LNCAP (cell line): Measurements from ENCODE around the gene STAT5A.

Experiments
- TF ChIP-seq, protein P1 (sequence below): fragments of 450-650 bp; IDR thresholded peaks from 2 replicates; pipeline ENCODE4 v1.5.1; 2017; ENCODE audit warnings: mild to moderate bottlenecking

STAT5A gene

DNA sequence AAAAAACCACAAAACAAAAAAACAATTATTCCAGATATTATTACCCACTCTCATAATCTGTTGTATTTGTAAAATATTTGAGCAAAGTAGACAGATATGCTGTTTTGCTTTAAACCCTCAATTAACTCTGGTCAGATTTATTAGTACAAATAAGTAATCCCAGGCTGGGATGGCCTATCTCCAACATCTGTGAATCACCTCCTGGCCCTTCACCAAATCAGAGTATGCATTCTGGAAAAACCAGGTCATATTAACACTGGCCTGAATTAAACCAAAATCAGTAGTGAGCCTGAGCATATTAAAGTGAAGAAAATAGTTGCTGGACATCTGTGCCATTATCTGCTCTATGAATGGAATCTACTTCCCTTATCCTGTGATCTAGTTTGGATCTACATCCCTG lies 58.9 kb downstream of the STAT5A start:
- TF ChIP-seq, protein P1, sequence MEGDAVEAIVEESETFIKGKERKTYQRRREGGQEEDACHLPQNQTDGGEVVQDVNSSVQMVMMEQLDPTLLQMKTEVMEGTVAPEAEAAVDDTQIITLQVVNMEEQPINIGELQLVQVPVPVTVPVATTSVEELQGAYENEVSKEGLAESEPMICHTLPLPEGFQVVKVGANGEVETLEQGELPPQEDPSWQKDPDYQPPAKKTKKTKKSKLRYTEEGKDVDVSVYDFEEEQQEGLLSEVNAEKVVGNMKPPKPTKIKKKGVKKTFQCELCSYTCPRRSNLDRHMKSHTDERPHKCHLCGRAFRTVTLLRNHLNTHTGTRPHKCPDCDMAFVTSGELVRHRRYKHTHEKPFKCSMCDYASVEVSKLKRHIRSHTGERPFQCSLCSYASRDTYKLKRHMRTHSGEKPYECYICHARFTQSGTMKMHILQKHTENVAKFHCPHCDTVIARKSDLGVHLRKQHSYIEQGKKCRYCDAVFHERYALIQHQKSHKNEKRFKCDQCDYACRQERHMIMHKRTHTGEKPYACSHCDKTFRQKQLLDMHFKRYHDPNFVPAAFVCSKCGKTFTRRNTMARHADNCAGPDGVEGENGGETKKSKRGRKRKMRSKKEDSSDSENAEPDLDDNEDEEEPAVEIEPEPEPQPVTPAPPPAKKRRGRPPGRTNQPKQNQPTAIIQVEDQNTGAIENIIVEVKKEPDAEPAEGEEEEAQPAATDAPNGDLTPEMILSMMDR: no peak

DNA sequence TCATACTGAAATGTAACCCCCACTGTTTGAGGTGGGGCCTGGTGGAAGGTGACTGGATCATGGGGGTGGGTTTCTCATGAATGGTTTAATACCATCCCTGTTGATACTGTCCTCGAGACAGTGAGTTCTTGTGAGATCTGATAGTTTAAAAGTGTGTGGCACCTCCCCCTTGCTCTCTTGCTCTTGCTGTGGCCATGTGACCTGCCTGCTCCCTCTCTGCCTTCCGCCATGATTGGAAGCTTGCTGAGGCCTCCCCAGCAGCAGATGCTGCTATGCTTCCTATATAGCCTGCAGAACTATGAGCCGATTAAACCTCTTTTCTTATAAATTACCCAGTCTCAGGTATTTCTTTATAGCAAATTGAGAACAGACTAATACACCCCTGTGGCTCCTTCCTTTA lies 59.3 kb downstream of the STAT5A start:
- TF ChIP-seq, protein P1: no peak

- TF ChIP-seq, protein P1: no peak
Measured at GRCh38 chr17:42348104-42348503, 59.8 kb downstream of the STAT5A start.

DNA sequence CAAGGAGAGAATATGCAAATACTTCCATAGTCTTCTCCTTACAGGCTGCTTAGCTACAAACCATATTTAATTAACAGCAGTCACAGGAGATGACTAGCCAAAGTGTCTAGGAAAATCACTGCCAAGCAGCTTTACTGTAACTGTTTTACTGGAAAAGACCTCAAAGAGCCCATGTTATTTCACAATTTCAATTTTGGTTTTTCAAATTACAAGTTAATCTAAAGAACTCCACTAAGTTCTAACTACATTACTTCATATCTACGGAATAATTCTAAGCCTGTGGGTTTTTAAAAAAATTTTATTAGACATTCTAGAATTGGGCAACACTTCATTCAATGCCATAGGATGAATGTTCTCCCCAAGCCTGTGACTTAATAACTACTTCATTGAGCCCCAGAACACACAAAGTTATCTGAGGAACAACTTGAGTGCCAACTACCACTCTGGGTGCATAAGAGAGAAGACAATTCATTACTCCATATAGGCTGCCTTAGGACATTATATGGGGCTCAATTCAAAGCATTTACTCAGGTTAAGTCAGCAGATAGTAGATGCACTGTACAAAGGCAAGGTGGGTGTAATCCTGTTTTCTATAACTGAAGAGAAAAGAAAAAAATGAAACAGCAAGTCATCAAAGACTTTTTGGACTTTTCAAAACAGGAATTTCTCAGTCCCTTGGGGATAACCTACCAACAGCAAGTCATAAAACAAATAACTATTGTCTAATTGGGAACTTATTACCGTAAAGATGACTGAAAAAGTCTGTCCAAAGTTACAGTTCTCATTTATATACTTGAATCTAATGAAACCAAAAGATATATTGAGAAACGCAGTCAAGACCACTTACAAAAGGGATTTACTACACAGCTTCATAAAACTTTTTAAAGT lies 66.9 kb downstream of the STAT5A start:
- TF ChIP-seq, protein P1: no peak

DNA sequence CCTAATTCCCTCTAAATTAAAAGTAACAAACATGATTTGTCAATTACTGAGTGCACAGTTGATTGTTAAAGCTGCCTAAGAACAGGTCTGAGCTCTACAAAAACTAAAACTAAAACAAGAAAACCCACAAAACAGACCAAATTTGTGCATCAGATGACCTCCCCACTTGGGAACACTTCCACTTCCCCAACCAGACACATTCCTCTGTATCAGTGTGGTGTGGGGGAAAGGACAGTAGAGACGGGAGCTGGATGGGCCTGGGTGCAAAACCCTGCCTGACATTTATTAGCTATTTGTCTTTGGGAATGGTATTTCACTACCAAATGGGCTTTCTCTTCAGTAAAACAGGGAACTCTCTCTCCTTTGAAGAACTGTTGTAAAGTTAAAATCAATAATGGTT lies 70.1 kb downstream of the STAT5A start:
- TF ChIP-seq, protein P1: no peak

GRCh38 chr17:42359133-42359532 lies 70.8 kb downstream of the STAT5A start:
- TF ChIP-seq, protein P1: no peak
